Parathyroid adenoma (tissue), 2 donors: ENCODE results near the gene DGKQ.
"Not testable (repeated sequence)": the region's sequence is repeated elsewhere in the genome, so short reads cannot be mapped to it uniquely, and the experiment has no call there.

Experiments used
- H2AFZ ChIP-seq: fragments of 300-600 bp; sonication (generic); one replicate; pipeline ENCODE4 v1.7.0; 2017; ENCODE audit warnings: antibody characterized with exemption, mild to moderate bottlenecking
- H3K27ac ChIP-seq: fragments of 300-600 bp; sonication (generic); one replicate; pipeline ENCODE4 v1.7.0; 2017
- H3K27me3 ChIP-seq: fragments of 300-600 bp; sonication (generic); one replicate; pipeline ENCODE4 v1.7.0; 2017; ENCODE audit warnings: low read length; ENCODE audit not compliant: control insufficient read depth, insufficient read depth
- H3K36me3 ChIP-seq: fragments of 300-600 bp; sonication (generic); one replicate; pipeline ENCODE4 v1.7.0; 2017; ENCODE audit warnings: low read length; ENCODE audit not compliant: control insufficient read depth, insufficient read depth
- H3K4me1 ChIP-seq: fragments of 300-600 bp; sonication (generic); one replicate; pipeline ENCODE4 v1.7.0; 2017; ENCODE audit warnings: control low read depth
- H3K4me2 ChIP-seq: fragments of 300-600 bp; sonication (generic); one replicate; pipeline ENCODE4 v1.7.0; 2017; ENCODE audit warnings: low read length
- H3K4me3 ChIP-seq: fragments of 300-600 bp; sonication (generic); one replicate; pipeline ENCODE4 v1.7.0; 2017; ENCODE audit warnings: low read depth, low read length
- H3K79me2 ChIP-seq: fragments of 300-600 bp; sonication (generic); one replicate; pipeline ENCODE4 v1.7.0; 2017; ENCODE audit warnings: control low read depth
- H3K9ac ChIP-seq: fragments of 300-600 bp; sonication (generic); one replicate; pipeline ENCODE4 v1.7.0; 2017; ENCODE audit warnings: mild to moderate bottlenecking
- H3K9me3 ChIP-seq: fragments of 300-600 bp; sonication (generic); one replicate; pipeline ENCODE4 v1.7.0; 2017; ENCODE audit warnings: low read length; ENCODE audit not compliant: control insufficient read depth
- CTCF ChIP-seq: fragments of 300-600 bp; sonication (generic); IDR thresholded peaks from one replicate; pipeline ENCODE4 v1.7.0; 2017; ENCODE audit warnings: antibody characterized with exemption, mild to moderate bottlenecking
- donor health status: primary hyperparathyroidism.

DGKQ gene

GRCh38 chr4:1002131-1002630, 28.8 kb upstream of the DGKQ start:
- Histone ChIP-seq H2AFZ (no peak overlapping the region), H3K9me3 (no peaks in the 10 kb centered on the region), H3K4me2 (peak overlapping the region; percentile 3), H3K27me3 (peaks cover 19% of the 10 kb centered on the region), H3K79me2 (no peaks in the 10 kb centered on the region), H3K4me1 (peaks cover 2% of the 10 kb centered on the region), H3K27ac (no peak overlapping the region), H3K9ac (no peak overlapping the region), H3K4me3 (peak overlapping the region; percentile 1), H3K36me3 (no peaks in the 10 kb centered on the region)
- TF ChIP-seq CTCF, result no peak

GRCh38 chr4:1001561-1002130, 28.3 kb upstream of the DGKQ start:
- no peak for TF ChIP-seq CTCF
- Histone ChIP-seq H2AFZ (no peak overlapping the region), H3K9me3 (no peaks in the 10 kb centered on the region), H3K27me3 (peaks cover 19% of the 10 kb centered on the region), H3K4me1 (peaks cover 2% of the 10 kb centered on the region), H3K4me3 (no peak overlapping the region), H3K36me3 (no peaks in the 10 kb centered on the region), H3K79me2 (no peaks in the 10 kb centered on the region), H3K27ac (no peak overlapping the region), H3K4me2 (no peak overlapping the region), H3K9ac (no peak overlapping the region)

GRCh38 chr4:1000686-1001260, 27.4 kb upstream of the DGKQ start:
- Histone ChIP-seq H2AFZ (no peak overlapping the region), H3K4me1 (peaks cover 2% of the 10 kb centered on the region), H3K36me3 (no peaks in the 10 kb centered on the region), H3K79me2 (no peaks in the 10 kb centered on the region), H3K9ac (no peak overlapping the region), H3K9me3 (no peaks in the 10 kb centered on the region), H3K27ac (no peak overlapping the region), H3K4me2 (no peak overlapping the region), H3K4me3 (no peak overlapping the region), H3K27me3 (peaks cover 19% of the 10 kb centered on the region)
- no peak for TF ChIP-seq CTCF

- H3K27me3 ChIP-seq, result peaks cover 19% of the 10 kb centered on the region
- no peak overlapping the region for H3K4me3 ChIP-seq
- H3K4me2 ChIP-seq, result no peak overlapping the region
- no peak overlapping the region for H2AFZ ChIP-seq
- H3K36me3 ChIP-seq, result no peaks in the 10 kb centered on the region
- no peak overlapping the region for H3K9ac ChIP-seq
- H3K79me2 ChIP-seq, result no peaks in the 10 kb centered on the region
- peaks cover 2% of the 10 kb centered on the region for H3K4me1 ChIP-seq
- no peak overlapping the region for H3K27ac ChIP-seq
- no peaks in the 10 kb centered on the region for H3K9me3 ChIP-seq
- no peak for TF ChIP-seq CTCF
Observed at GRCh38 chr4:999882-1000425, 26.6 kb upstream of the DGKQ start.

GRCh38 chr4:999240-999863, 26.0 kb upstream of the DGKQ start:
- H3K27me3 ChIP-seq, result peaks cover 19% of the 10 kb centered on the region
- not testable (repeated sequence) for H3K27ac ChIP-seq, H3K4me3 ChIP-seq, H2AFZ ChIP-seq, H3K4me2 ChIP-seq, H3K79me2 ChIP-seq, H3K9me3 ChIP-seq, H3K4me1 ChIP-seq, H3K9ac ChIP-seq, H3K36me3 ChIP-seq
